GM12865 (cell line): ENCODE measurements around the gene METTL18.

ENCODE experiments used
- DNase-seq: peaks from one replicate; pipeline ENCODE4 v3.0.0; 2010; ENCODE audit warnings: low read depth
- H3K4me3 ChIP-seq: 2 replicates; pipeline ENCODE4 v1.5.1; 2011; ENCODE audit warnings: mild to moderate bottlenecking, low read depth, low read length, control low read depth
- CTCF ChIP-seq: IDR thresholded peaks from 2 replicates; pipeline ENCODE4 v1.5.1; 2011; ENCODE audit warnings: low read length, control low read depth, low read depth, inconsistent platforms; ENCODE audit not compliant: insufficient read depth; ENCODE audit errors: missing control alignments

The METTL18 gene

GRCh38 chr1:169753549-169753948, 41.2 kb downstream of the METTL18 start:
- DNase-seq: no peak
- no peak for TF ChIP-seq CTCF
- H3K4me3 ChIP-seq: no peak overlapping the region

DNA sequence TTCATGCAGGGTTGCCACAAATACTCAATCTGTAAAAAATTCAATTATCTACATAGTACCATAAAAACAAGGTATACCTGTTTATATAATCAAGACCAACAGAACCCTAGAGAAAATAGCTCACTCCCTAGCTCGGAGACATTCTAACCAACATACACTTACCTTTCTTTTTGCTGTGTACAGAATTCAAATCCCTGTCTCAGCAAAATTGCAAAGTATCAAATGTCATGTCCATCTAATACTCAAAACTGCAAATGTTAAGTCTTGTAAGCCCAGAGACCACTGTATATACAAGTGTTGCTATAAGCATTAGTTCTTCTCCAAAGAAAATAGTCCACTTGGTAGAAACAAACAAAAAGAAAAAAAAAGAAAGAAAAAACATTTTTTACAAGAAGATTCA, 44.7 kb downstream of the METTL18 start:
- DNase-seq: no peak
- no peak for TF ChIP-seq CTCF

GRCh38 chr1:169746550-169746949, 48.2 kb downstream of the METTL18 start:
- DNase-seq: no peak
- TF ChIP-seq CTCF: no peak
- no peak overlapping the region for H3K4me3 ChIP-seq

More for the DNA sequence above, 44.7 kb downstream of the METTL18 start:
- no peak overlapping the region for H3K4me3 ChIP-seq

DNA sequence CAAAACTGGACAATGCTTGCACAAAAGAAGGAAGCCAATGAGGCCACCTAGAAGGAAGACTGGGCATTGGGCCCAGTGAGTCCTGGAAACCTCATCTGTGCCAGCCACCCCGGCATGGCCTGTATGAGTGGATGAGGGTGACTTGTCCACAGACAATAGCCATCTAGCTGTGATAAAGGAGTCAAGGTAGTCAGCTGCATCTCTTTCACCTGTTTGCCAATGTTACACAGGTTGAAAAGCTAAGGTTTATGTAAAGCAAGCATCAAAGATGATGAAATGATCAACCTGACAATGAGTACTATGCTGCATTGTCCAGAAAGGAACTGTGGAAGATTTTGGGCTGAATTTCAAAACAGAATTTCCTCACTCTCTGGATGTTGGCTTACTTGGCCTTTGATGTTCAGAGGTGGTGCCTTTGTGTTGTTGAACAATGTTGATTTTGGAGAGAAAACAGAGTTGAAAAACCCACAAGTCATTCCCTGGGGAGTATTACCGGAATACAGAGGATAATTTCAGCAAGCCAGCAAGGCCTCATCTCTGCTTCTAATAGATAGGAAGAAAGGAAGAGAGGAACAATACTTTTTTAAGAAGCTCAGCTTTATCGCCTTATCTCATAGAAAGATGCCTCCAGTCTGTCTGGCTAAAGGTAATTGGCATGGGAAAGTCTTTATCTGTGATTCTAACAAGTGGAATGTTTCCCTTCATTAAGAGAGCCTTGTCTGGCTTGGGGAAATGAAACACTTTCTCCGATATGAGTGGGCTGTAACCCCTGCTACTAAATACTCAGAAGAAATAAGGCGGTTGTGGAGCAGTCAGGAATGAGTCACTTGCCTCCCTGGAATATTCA, 49.5 kb downstream of the METTL18 start:
- H3K4me3 ChIP-seq: no peak overlapping the region
- no peak for DNase-seq
- no peak for TF ChIP-seq CTCF
